Retinal pigment epithelial cell (primary cell): ENCODE data around the gene VDAC2.
"Not testable (repeated sequence)": the region's sequence is repeated elsewhere in the genome, so short reads cannot be mapped to it uniquely, and the experiment has no call there.

Experiments
- DNase-seq: peaks from one replicate; pipeline ENCODE4 v3.0.0-alpha.2; 2010; ENCODE audit warnings: low read depth
- H3K4me3 ChIP-seq: 2 replicates; pipeline ENCODE4 v1.5.1; 2011; ENCODE audit warnings: mild to moderate bottlenecking, low read length, control low read depth, moderate library complexity
- CTCF ChIP-seq: conservative IDR thresholded peaks from 2 replicates; pipeline ENCODE4 v1.5.1; 2011; ENCODE audit warnings: low read depth, low read length, control low read depth, inconsistent platforms

VDAC2 gene

GRCh38 chr10:75208181-75208580 lies 2.4 kb upstream of the VDAC2 start:
- DNase-seq = no peak
- no peak overlapping the region for H3K4me3 ChIP-seq
- TF ChIP-seq CTCF = no peak

GRCh38 chr10:75209086-75209920 lies 1.3 kb upstream of the VDAC2 start:
- peak overlapping the region; percentile 96 for H3K4me3 ChIP-seq
- DNase-seq = no peak
- no peak for TF ChIP-seq CTCF

- no peak for TF ChIP-seq CTCF
- DNase-seq = peak; percentile 26
- H3K4me3 ChIP-seq = peak overlapping the region; percentile 96
Observed at GRCh38 chr10:75209921-75210281, 695 bp upstream of the VDAC2 start.

GRCh38 chr10:75211007-75211691 lies 553 bp downstream of the VDAC2 start:
- peak overlapping the region; percentile 96 for H3K4me3 ChIP-seq
- TF ChIP-seq CTCF = no peak
- DNase-seq = no peak

- DNase-seq = no peak
- peak overlapping the region; percentile 96 for H3K4me3 ChIP-seq
Observed at GRCh38 chr10:75212343-75212742, 1.7 kb downstream of the VDAC2 start.

GRCh38 chr10:75220274-75220673 lies 9.7 kb downstream of the VDAC2 start:
- H3K4me3 ChIP-seq = no peak overlapping the region
- no peak for TF ChIP-seq CTCF
- DNase-seq = no peak

More at GRCh38 chr10:75212343-75212742, 1.7 kb downstream of the VDAC2 start:
- no peak for TF ChIP-seq CTCF

- DNase-seq, H3K4me3 ChIP-seq: not testable (repeated sequence)
Observed at GRCh38 chr10:75221492-75221891, 10.9 kb downstream of the VDAC2 start.
